WTC11 (cell line): ENCODE measurements around the gene STUB1. TPM values are rescaled to one million over a fixed set of nuclear protein-coding genes. Genes with fewer than 3 reads are reported as not detected.
A peak's percentile ranks its signal among the peaks of the same experiment; 100 is the strongest.

Source experiments
- ATAC-seq: fragments of 200-7000 bp; cut with Tn5 transposase; 2 replicates; pipeline ENCODE4 v1.10.0; 2021; ENCODE audit warnings: mild to moderate bottlenecking, moderate library complexity
- CTCF ChIA-PET: fragments of 300-600 bp; sonication (Branson Sonifier 250); formaldehyde crosslinking; loops from one replicate; lab custom pipeline; 2021; ENCODE audit warnings: antibody characterized with exemption; lab: Charles Lee
- POLR2A ChIA-PET: fragments of 350-600 bp; sonication (Branson Sonifier 250); formaldehyde crosslinking; loops from one replicate; lab custom pipeline; 2021; ENCODE audit warnings: antibody characterized with exemption; lab: Charles Lee
- DNase-seq: peaks from one replicate; pipeline ENCODE4 v3.0.0; 2021; ENCODE audit warnings: low spot score
- H3K27ac Mint-ChIP-seq: 2 replicates; pipeline ENCODE4 v1.8.0; 2021; ENCODE audit warnings: mixed read lengths
- H3K27me3 Mint-ChIP-seq: 2 replicates; pipeline ENCODE4 v1.8.0; 2021; ENCODE audit warnings: low read depth, mild to moderate bottlenecking, moderate library complexity, mixed read lengths
- H3K36me3 Mint-ChIP-seq: 2 replicates; pipeline ENCODE4 v1.8.0; 2021; ENCODE audit warnings: mixed read lengths
- H3K4me1 Mint-ChIP-seq: 2 replicates; pipeline ENCODE4 v1.8.0; 2022; ENCODE audit warnings: mixed read lengths
- H3K4me3 Mint-ChIP-seq: 2 replicates; pipeline ENCODE4 v1.8.0; 2021; ENCODE audit warnings: mild to moderate bottlenecking, moderate library complexity, mixed read lengths
- H3K9me3 Mint-ChIP-seq: 2 replicates; pipeline ENCODE4 v1.8.0; 2021; ENCODE audit warnings: mixed read lengths
- CREB1 ChIP-seq: sonication (generic); formaldehyde crosslinking; IDR thresholded peaks from 2 replicates; pipeline ENCODE4 v1.8.0; 2023; ENCODE audit warnings: mild to moderate bottlenecking, missing genetic modification reagents
- ESRRA ChIP-seq: sonication (generic); formaldehyde crosslinking; IDR thresholded peaks from 2 replicates; pipeline ENCODE4 v1.8.1; 2022; ENCODE audit warnings: mild to moderate bottlenecking, missing genetic modification reagents, borderline replicate concordance
- FOXK1 ChIP-seq: sonication (generic); formaldehyde crosslinking; IDR thresholded peaks from 2 replicates; pipeline ENCODE4 v1.8.0; 2022; ENCODE audit warnings: mild to moderate bottlenecking, moderate library complexity, missing genetic modification reagents
- MXD4 ChIP-seq: fragments of 250-450 bp; sonication (Bioruptor Pico); IDR thresholded peaks from 2 replicates; pipeline ENCODE4 v1.8.0; 2021; ENCODE audit warnings: mild to moderate bottlenecking, moderate library complexity, borderline replicate concordance
- MYBL2 ChIP-seq: sonication (generic); formaldehyde crosslinking; IDR thresholded peaks from 2 replicates; pipeline ENCODE4 v1.8.1; 2023; ENCODE audit warnings: mild to moderate bottlenecking, moderate library complexity, missing genetic modification reagents
- NFYB ChIP-seq: sonication (generic); formaldehyde crosslinking; conservative IDR thresholded peaks from 2 replicates; pipeline ENCODE4 v1.8.0; 2022; ENCODE audit warnings: low read depth, missing genetic modification reagents
- NR1H2 ChIP-seq: sonication (generic); formaldehyde crosslinking; IDR thresholded peaks from 2 replicates; pipeline ENCODE4 v1.9.0; 2021; ENCODE audit warnings: mild to moderate bottlenecking, moderate library complexity, missing genetic modification reagents
- SMAD4 ChIP-seq: sonication (generic); formaldehyde crosslinking; IDR thresholded peaks from 2 replicates; pipeline ENCODE4 v1.8.0; 2022; ENCODE audit warnings: mild to moderate bottlenecking, missing genetic modification reagents
- SP1 ChIP-seq: sonication (generic); formaldehyde crosslinking; conservative IDR thresholded peaks from 2 replicates; pipeline ENCODE4 v1.8.1; 2022; ENCODE audit warnings: missing genetic modification reagents
- ZNF219 ChIP-seq: sonication (generic); formaldehyde crosslinking; IDR thresholded peaks from 2 replicates; pipeline ENCODE4 v1.8.0; 2023; ENCODE audit warnings: missing genetic modification reagents, mild to moderate bottlenecking, borderline replicate concordance
- ZNF423 ChIP-seq: fragments of 250-450 bp; sonication (Bioruptor Pico); IDR thresholded peaks from 2 replicates; pipeline ENCODE4 v2.1.2; 2022; ENCODE audit warnings: mild to moderate bottlenecking, moderate library complexity
- total RNA-seq: library from RNA; stranded (reverse); gene quantifications from 3 replicates; pipeline ENCODE4 v1.2.3, GENCODE V29; 2021
- TF ChIP-seq, protein P1 (sequence below): sonication (generic); formaldehyde crosslinking; IDR thresholded peaks from 2 replicates; pipeline ENCODE4 v1.8.0; 2023; ENCODE audit warnings: mild to moderate bottlenecking, missing genetic modification reagents
- TF ChIP-seq, protein P2 (sequence below): sonication (generic); formaldehyde crosslinking; IDR thresholded peaks from 2 replicates; pipeline ENCODE4 v1.8.0; 2022; ENCODE audit warnings: mild to moderate bottlenecking, missing genetic modification reagents
- TF ChIP-seq, protein P3 (sequence below): fragments of 200-600 bp; IDR thresholded peaks from 2 replicates; pipeline ENCODE4 v1.8.0; 2022; ENCODE audit warnings: antibody characterized with exemption
- TF ChIP-seq, protein P4 (sequence below): sonication (generic); formaldehyde crosslinking; IDR thresholded peaks from 2 replicates; pipeline ENCODE4 v1.8.1; 2023; ENCODE audit warnings: mild to moderate bottlenecking, missing genetic modification reagents, moderate library complexity

The STUB1 gene
- total RNA-seq, 1 experiment from 2014 or later = 88.2 TPM

DNA sequence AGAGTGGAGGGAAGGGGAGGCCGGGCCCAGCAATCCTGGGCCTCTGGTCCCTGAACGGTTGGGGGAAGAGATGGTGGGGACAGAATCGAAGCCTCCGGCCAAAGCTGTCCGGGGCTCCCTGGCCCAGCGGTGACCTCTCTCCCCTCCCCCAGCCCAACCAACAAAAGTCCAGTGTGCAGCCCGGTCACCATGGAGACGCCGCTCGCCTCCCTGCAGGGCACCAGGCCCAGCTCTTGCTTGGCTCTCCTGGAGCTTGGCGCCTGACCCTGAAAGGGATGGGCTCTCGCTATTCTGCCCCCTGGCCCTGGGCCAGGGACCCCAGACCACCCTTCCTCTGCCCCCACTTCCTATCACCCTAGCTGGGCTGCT, 36.0 kb downstream of the STUB1 start:
- Mint-ChIP-seq H3K4me1 (peaks cover 16% of the 10 kb centered on the region), H3K27me3 (peaks cover 38% of the 10 kb centered on the region), H3K27ac (no peak overlapping the region), H3K9me3 (no peaks in the 10 kb centered on the region)
- peak; percentile 68 for DNase-seq
- TF ChIP-seq MYBL2 (peak; percentile 54; the same call in 1 of the 2 replicates), NFYB (CRISPR knock-in tag) (no peak), FOXK1 (CRISPR knock-in tag) (no peak)
- TF ChIP-seq, all 79 proteins: peak for 1
- Mint-ChIP-seq H3K36me3 (no peaks in the 10 kb centered on the region), H3K4me3 (peak overlapping the region; percentile 63)
- no peak for ATAC-seq
- ChIA-PET POLR2A (interaction anchor here (0.6 to 1.9 kb wide), 6 partner anchors 9 to 396 kb away, joined by 3 to 5 read pairs (median 4); partner anchors contain the start of genes CHTF18, GNG13 and RPUSD1), CTCF (interaction anchor here (0.5 to 8.8 kb wide), 24 partner anchors 10 to 1404 kb away, joined by 3 to 90 read pairs (median 4); partner anchors contain the start of genes CCDC78, CHTF18, HAGHL and RPUSD1)

DNA sequence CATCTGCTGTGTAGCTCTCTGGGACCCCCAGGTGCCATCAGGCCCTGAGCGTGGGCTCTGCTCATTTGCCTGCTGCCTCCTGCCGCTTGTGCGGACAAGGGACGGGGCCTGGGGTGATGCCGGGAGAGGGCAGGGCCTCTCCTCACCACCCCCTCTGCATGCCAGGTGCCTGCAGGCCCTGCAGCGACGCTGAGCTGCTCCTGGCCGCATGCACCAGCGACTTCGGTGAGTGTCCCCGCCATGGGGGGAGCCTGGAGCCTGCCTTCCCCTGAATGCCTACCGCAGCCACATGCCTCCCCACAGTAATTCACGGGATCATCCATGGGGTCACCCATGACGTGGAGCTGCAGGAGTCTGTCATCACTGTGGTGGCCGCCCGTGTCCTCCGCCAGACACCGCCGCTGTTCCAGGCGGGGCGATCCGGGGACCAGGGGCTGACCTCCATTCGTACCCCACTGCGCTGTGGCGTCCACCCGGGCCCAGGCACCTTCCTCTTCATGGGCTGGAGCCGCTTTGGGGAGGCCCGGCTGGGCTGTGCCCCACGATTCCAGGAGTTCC, 36.6 kb downstream of the STUB1 start:
- H3K27me3 Mint-ChIP-seq = peaks cover 34% of the 10 kb centered on the region
- H3K36me3 Mint-ChIP-seq = no peaks in the 10 kb centered on the region
- H3K9me3 Mint-ChIP-seq = no peaks in the 10 kb centered on the region
- no peak overlapping the region for H3K27ac Mint-ChIP-seq
- POLR2A ChIA-PET = interaction anchor here (1.0 to 1.9 kb wide), 3 partner anchors 9 to 84 kb away, joined by 4 to 5 read pairs (median 5); partner anchors contain the start of genes CHTF18, GNG13 and RPUSD1
- H3K4me1 Mint-ChIP-seq = peaks cover 16% of the 10 kb centered on the region
- peak overlapping the region; percentile 63 for H3K4me3 Mint-ChIP-seq
- no peak for TF ChIP-seq NR1H2 (CRISPR knock-in tag)
- TF ChIP-seq, protein P1, sequence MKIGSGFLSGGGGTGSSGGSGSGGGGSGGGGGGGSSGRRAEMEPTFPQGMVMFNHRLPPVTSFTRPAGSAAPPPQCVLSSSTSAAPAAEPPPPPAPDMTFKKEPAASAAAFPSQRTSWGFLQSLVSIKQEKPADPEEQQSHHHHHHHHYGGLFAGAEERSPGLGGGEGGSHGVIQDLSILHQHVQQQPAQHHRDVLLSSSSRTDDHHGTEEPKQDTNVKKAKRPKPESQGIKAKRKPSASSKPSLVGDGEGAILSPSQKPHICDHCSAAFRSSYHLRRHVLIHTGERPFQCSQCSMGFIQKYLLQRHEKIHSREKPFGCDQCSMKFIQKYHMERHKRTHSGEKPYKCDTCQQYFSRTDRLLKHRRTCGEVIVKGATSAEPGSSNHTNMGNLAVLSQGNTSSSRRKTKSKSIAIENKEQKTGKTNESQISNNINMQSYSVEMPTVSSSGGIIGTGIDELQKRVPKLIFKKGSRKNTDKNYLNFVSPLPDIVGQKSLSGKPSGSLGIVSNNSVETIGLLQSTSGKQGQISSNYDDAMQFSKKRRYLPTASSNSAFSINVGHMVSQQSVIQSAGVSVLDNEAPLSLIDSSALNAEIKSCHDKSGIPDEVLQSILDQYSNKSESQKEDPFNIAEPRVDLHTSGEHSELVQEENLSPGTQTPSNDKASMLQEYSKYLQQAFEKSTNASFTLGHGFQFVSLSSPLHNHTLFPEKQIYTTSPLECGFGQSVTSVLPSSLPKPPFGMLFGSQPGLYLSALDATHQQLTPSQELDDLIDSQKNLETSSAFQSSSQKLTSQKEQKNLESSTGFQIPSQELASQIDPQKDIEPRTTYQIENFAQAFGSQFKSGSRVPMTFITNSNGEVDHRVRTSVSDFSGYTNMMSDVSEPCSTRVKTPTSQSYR (CRISPR knock-in tag) = no peak
- TF ChIP-seq, protein P2, sequence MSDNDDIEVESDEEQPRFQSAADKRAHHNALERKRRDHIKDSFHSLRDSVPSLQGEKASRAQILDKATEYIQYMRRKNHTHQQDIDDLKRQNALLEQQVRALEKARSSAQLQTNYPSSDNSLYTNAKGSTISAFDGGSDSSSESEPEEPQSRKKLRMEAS (CRISPR knock-in tag) = no peak
- TF ChIP-seq ZNF423 (CRISPR knock-in tag) = no peak
- no peak for TF ChIP-seq SP1 (CRISPR knock-in tag)
- TF ChIP-seq, protein P3, sequence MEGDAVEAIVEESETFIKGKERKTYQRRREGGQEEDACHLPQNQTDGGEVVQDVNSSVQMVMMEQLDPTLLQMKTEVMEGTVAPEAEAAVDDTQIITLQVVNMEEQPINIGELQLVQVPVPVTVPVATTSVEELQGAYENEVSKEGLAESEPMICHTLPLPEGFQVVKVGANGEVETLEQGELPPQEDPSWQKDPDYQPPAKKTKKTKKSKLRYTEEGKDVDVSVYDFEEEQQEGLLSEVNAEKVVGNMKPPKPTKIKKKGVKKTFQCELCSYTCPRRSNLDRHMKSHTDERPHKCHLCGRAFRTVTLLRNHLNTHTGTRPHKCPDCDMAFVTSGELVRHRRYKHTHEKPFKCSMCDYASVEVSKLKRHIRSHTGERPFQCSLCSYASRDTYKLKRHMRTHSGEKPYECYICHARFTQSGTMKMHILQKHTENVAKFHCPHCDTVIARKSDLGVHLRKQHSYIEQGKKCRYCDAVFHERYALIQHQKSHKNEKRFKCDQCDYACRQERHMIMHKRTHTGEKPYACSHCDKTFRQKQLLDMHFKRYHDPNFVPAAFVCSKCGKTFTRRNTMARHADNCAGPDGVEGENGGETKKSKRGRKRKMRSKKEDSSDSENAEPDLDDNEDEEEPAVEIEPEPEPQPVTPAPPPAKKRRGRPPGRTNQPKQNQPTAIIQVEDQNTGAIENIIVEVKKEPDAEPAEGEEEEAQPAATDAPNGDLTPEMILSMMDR = no peak
- TF ChIP-seq, protein P4, sequence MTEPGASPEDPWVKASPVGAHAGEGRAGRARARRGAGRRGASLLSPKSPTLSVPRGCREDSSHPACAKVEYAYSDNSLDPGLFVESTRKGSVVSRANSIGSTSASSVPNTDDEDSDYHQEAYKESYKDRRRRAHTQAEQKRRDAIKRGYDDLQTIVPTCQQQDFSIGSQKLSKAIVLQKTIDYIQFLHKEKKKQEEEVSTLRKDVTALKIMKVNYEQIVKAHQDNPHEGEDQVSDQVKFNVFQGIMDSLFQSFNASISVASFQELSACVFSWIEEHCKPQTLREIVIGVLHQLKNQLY (CRISPR knock-in tag) = no peak
- TF ChIP-seq CREB1 (CRISPR knock-in tag) = no peak
- TF ChIP-seq ESRRA (CRISPR knock-in tag) = no peak
- no peak for TF ChIP-seq ZNF219 (CRISPR knock-in tag)
- no peak for TF ChIP-seq SMAD4
- no peak for TF ChIP-seq MXD4 (CRISPR knock-in tag)
- TF ChIP-seq, all 79 proteins: peak for 0
- CTCF ChIA-PET = interaction anchor here (0.5 to 8.8 kb wide), 14 partner anchors 10 to 289 kb away, joined by 3 to 90 read pairs (median 6); partner anchors contain the start of genes CCDC78, CHTF18, HAGHL and RPUSD1
- ATAC-seq (no peak), DNase-seq (no peak)
